Hippocampal formation (tissue), 2 donors: ENCODE measurements around the gene GAS5.
"Not testable (repeated sequence)": the region's sequence is repeated elsewhere in the genome, so short reads cannot be mapped to it uniquely, and the experiment has no call there.

Source experiments
- DNase-seq, 2 donors: peaks; one replicate each; lab custom pipeline; 2025; lab: John Stamatoyannopoulos, UW

Gene GAS5

GRCh38 chr1:173867753-173868265 is at the start of gene GAS5:
TSS of gene GAS5 (minus strand) at chr1:173867989.
- peak; percentile 97 to 99 for DNase-seq

DNA sequence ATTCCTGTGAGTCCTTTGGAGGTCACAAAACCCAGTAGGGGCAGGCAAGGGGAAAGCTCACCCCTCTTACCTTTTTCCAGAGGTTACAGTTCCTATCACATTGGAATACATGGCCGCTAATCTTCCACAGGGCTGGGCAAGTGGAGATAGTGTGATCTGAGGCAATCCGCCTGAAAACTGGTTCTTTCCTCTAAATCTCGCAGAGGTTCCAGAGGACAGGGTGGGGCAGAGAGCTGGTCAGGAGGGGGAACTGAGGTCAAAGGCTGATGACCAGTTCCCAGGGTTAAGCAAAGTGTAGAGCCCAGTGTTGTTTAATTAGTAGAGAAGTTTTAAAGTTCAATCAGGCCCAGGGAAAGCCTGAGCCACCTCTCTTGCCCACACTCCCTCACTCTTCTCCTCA is 49.4 kb upstream of the GAS5 start, which contains the start of gene SERPINC1:
Gene SERPINC1, minus strand, starts transcription at position 179 of the 400 bp plus-strand sequence. Its CDS starts 68 bp downstream, at position 111.
- DNase-seq, result no peak

- no peak for DNase-seq
Measured at GRCh38 chr1:173916667-173917066, 48.9 kb upstream of the GAS5 start.

GRCh38 chr1:173915596-173915995 is 47.8 kb upstream of the GAS5 start:
- no peak for DNase-seq

GRCh38 chr1:173914366-173914871 is 46.6 kb upstream of the GAS5 start:
- DNase-seq, result no peak

GRCh38 chr1:173913111-173913510 is 45.3 kb upstream of the GAS5 start:
- DNase-seq, result no peak

DNA sequence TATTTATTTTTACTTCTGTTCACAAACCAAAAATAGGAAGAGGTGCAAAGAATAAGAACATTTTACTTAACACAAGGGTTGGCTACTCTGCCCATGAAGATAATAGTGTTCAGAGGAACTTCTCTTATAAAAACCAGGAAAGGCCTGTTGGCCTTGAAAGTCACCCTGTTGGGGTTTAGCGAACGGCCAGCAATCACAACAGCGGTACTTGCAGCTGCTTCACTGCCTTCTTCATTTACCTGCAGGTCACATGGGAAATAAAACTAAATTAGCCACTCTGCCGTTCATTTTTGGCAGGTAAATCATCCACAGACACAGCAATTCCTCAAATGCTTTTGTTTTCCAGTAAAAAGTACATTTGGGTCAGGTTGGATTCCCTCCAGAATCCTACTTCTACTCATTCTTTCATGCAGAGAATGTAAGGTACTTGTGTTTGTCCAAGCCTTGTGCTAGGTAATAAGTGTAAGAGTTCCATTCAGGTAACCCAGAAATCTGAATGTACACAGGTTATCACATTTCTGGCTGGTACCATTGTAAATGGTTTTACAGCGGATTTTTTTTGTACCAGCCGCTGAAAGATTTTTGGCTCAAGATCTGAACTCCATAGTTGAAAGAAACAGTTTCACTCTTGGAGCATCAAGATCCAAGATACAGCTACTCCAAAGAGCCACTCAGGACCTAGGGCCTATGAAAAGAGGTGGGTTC is 36.2 kb upstream of the GAS5 start:
- no peak for DNase-seq

DNA sequence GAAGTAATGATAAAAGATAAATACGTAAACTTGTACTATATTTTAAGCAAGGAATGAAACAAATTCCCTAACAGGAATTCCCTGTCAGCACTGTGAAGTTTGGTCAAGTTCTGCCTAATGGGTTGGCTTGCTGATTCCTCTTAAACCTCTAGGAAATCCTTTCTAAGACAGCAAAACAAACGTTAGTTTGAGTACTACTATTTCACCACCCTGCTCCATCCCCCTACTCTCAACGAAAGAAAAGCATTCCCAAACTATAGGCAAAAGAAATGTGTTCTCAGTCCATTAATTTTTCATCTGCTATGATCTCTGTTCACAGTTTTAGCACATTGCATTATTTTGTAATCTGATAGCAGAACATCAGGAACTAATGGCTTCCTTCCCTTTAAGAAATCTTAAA is 33.2 kb upstream of the GAS5 start:
- DNase-seq, result no peak

DNA sequence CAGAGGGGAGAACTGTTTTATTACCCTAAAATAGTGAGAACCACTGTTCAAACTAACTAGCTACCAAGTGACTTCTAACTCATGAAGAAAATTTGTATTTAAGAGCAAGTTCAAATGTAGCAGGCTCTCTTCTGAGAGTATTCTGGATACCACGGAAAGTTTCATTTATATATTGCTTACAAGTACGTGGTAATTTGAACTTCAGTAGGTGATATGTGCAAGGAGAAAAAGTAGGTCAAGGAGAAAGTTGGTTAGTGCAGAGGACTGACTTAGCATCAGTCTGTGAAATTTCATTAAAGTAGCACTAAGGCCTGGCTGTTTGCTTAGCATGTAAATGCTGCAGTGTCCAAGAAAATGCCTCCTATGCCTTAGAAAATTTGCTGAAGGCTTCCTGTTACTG is 32.6 kb upstream of the GAS5 start:
- DNase-seq, result no peak

DNA sequence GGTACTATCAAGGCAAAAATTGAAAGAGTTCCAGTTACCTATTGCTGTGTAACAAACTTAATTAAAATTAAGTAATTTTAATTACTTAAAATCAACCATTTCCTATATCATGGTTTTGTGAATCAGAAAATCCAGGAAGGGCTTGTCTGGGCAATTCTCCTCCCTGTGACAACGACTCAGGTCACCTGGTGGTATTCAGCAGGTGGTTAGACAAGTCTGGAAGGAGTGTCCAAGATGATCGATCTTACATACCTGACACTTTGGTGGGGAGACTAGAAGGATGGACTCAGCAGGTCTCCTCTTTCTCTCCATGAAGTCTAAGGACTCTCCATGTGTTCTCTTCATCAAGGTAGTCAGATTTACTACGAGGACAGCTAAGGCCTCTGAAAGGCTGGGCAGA is 26.4 kb upstream of the GAS5 start:
- no peak for DNase-seq

- no peak for DNase-seq
Measured at GRCh38 chr1:173893611-173894010, 25.8 kb upstream of the GAS5 start.

GRCh38 chr1:173889885-173890284 is 22.1 kb upstream of the GAS5 start:
- DNase-seq, result no peak

- DNase-seq, result no peak
Measured at GRCh38 chr1:173888749-173889148, 21.0 kb upstream of the GAS5 start.

DNA sequence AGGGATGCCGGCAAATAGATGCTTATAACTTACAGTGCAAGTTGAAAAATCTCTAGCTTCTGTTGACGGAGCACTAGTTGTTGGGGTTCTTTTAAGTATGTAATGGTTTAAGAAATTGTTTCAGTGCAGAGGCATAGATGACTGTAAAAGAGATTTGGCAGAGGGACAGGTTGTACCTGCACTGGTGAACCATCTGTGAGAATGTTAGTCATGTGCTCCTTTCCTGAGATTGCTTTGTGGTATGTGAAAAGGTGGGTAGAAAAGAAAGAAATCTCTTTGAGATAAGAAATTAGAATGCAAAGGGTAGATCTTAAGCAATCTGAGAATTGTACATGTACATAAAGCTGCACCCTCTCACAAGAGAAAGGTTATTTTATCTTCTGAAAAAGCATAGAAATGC is 19.8 kb upstream of the GAS5 start:
- DNase-seq, result no peak

GRCh38 chr1:173886746-173887611 is 19.2 kb upstream of the GAS5 start:
- DNase-seq, result no peak

DNA sequence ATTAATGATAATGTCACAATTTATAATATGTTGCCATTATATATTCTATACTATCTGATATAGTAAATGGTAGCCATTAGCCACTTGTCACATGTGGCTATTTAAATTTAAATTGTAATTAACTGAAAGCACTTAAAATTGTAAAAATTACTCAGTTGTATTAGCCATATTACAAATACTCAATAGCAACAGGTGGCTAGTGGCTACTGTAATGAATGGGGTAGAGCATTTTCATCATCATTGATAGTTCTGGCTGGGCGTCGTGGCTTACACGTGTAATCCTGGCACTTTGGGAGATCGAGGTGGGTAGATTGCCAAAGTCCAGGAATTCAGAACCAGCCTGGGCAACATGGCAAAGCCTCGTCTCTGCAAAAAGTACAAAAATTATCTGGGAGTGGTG is 16.9 kb upstream of the GAS5 start:
- DNase-seq, result no peak

DNA sequence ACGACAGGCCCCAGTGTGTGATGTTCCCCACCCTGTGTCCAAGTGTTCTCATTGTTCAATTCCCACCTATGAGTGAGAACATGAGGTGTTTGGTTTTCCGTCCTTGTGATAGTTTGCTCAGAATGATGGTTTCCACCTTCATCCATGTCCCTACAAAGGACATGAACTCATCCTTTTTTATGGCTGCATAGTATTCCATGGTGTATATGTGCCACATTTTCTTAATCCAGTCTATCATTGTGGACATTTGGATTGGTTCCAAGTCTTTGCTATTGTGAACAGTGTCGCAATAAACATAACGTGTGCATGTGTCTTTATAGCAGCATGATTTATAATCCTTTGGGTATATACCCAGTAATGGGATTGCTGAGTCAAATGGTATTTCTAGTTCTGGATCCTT is 13.3 kb upstream of the GAS5 start:
- not testable (repeated sequence) for DNase-seq

DNA sequence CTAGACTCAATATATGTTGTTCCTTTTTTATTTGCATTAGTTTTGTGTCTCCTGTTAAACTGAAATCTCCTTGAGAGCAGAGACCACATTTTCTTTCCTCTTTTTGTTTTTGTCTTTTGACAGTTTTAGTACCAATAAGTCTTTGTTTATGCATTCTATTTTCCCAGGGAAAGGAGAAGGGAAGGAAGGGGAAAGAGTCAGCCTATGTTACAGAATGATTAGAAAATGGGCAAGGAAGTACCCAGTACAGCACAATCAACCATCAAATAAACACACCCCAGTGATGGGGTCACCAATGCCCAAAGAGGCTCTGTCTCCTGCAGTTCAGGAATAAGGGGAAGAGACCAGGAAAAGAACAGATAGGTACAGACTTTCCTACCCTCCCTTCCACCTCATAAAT is 10.5 kb upstream of the GAS5 start:
- no peak for DNase-seq

DNA sequence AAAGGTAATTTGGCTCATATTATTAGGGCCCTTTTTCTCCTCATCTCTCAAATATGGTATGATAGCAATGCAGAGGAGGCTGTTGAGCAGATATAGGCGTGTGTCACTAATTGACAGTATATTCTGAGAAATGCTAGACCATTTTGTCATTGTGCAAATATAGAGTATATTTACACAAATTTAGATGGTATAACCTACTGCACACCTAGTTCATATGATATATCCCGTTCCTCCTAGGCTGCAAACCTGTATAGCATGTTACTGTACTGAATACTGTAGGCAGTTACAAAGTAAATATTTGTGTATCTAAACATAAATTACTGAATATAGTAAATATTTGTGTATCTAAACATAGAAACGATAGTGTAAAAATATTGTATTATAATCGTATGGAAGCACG is 8.9 kb upstream of the GAS5 start:
- DNase-seq, result no peak

GRCh38 chr1:173871500-173871899 is 3.7 kb upstream of the GAS5 start:
- DNase-seq, result no peak

DNA sequence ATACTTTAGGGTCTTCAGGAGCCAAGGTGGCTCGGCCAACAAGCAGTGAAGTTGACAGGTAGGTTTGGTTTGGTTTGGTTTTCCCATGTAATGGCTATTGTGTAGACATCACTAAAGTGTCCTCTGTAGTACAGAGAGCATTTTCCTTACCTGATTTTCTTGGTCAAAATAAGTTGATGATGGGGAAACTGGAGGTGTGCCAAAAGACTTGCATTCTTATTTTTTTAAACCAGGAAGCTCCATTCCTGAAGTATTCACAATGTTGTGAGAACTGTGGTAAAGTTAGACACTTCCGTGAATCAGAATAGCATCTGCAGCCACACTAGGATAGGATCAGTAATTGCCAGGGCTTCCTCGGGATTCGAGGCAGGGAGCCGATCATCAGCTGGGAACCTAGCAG is 3.3 kb upstream of the GAS5 start:
- no peak for DNase-seq

DNA sequence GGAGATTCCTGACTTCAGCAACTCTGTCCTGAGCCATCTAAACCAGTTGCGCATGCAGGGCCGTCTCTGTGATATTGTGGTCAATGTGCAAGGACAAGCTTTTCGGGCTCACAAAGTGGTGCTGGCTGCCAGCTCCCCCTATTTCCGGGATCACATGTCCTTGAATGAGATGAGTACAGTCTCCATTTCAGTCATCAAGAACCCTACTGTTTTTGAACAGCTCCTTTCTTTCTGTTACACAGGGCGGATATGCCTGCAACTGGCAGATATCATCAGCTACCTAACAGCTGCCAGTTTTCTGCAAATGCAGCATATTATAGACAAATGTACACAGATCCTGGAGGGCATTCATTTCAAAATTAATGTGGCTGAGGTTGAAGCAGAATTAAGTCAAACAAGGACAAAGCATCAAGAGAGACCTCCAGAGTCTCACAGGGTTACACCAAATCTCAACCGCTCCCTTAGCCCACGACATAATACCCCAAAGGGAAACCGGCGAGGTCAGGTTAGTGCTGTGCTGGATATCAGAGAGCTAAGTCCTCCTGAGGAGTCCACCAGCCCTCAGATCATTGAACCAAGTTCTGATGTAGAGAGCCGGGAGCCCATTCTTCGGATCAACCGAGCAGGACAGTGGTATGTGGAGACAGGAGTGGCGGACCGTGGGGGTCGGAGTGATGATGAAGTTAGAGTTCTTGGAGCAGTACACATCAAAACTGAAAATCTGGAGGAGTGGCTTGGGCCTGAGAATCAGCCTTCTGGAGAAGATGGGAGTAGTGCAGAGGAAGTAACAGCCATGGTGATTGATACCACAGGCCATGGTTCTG is 2.7 kb upstream of the GAS5 start:
- peak in 1 of 2 donors; percentile 6 for DNase-seq
